T-helper 1 cell (primary cell): ENCODE measurements around the gene BRINP2.

Source experiments
- DNase-seq, 5 donors: peaks; one replicate each; pipeline ENCODE4 v3.0.0-alpha.2; 2012 to 2020

Gene BRINP2

GRCh38 chr1:177329871-177330270 is 159.1 kb downstream of the BRINP2 start:
- no peak for DNase-seq
